Measurements from ENCODE around the gene CORO1C.

CORO1C gene

DNA sequence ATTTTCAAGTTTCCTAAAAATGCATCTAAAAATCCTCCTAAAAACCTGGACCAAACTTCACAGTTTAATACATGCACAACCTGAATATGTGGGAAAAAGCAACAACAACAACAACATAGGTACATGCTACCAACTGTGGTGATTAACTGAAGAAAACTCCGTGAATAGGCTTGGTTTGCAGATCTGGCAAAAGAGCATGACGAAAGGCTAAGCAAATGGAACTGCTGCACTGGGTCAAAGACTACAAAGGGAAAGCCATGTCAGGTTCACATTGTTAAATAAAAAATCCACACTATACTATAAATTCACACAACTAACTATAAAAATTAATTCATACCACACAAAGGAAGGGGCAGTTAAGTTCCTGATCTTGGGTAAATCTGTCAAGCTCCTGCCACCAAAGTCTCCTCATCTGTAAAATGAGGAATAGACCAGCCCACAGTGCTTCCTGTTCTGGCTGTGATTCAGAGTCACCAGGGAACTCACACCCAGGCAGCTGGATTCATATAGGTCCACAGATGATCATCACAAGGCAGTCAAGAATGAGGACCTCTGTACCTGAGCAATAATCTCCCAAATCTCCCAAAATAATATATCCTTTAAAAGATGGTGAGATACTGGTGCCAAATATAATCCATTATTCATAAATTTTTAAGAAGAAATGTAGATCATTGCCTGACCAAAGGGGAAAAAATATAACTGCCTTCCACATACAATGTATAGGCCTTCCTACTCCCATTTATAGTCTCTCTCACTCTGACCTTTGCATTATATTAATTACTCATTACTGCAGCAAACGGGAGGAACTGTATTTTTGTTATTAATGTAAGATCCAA, 7.0 kb downstream of the CORO1C start:
- DNase-seq (ENCODE audit: low read depth in 2 of 2): no peak

DNA sequence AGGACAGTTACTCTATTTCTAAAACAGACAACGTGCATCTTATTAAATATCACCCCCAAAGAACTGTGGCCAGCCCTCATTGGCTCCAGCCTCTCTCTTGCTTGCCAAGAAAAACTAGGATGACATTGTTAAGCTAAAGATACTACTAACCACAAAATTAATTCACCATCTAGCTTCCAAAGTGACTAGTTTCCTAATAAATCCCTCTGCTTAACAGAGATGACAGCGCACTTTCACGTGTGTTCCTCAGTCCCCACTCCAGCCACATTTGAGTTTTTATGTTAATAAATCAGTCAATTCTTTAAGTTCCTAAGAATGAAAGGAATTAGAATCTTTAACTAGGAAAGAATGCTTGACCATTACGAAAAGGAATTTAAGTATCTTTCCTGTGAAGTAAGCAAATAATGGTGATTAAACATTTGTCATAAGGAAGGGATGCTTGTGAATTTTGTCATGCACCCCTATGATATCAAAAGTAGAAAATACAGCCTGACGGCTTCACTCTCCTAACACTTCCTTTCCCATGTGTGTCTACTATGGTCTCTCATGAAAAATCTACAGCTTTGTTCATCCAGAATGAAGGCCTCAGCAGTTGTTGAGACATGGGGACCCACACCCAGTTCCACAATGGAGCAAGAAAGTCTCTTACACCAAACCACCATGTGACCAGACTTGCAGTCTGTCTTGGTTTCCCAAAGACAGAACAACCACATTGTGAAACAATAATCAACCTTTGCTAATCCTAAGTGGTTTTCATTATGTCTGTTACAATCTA, 8.1 kb downstream of the CORO1C start:
- DNase-seq (ENCODE audit: low read depth in 2 of 2): no peak

DNA sequence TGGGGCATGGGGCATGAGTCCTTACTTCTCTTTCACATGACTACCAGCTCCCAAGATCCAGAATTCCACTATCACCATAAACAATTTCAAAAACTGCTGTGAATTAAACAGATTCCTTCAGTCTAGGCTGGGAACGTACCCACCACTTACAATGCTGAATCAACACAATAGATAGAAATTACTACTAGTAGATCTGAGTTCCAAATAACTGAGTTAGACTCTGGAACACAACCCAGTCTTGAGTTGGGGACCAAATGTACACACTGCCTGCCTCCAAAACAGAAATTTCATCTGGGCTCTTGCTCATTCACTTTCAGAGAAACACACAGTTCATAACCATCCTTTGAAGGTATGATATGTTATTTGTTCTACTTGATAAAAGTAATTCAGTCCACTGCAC, 8.9 kb downstream of the CORO1C start:
- DNase-seq (ENCODE audit: low read depth in 2 of 2): no peak

DNA sequence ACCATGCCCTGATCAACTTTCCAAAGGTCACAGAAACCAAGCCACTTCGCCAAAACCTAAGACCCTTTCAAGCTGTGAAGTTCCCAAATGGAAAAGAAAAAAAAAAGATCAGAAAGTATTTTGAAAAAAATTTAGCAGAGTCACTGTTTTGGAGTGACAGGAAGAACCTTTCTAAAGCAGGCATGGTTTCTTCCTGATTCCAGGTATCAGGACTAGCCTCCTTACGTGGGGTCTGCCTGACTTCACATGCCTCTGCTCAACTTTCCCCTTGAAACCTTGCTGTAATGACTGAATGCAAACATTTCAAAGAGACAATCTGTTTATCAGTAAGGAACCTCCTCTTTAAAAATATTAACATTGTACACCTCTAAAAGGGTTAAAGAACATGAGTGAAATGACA, 9.5 kb downstream of the CORO1C start:
- no peak for DNase-seq (ENCODE audit: low read depth in 2 of 2)

DNA sequence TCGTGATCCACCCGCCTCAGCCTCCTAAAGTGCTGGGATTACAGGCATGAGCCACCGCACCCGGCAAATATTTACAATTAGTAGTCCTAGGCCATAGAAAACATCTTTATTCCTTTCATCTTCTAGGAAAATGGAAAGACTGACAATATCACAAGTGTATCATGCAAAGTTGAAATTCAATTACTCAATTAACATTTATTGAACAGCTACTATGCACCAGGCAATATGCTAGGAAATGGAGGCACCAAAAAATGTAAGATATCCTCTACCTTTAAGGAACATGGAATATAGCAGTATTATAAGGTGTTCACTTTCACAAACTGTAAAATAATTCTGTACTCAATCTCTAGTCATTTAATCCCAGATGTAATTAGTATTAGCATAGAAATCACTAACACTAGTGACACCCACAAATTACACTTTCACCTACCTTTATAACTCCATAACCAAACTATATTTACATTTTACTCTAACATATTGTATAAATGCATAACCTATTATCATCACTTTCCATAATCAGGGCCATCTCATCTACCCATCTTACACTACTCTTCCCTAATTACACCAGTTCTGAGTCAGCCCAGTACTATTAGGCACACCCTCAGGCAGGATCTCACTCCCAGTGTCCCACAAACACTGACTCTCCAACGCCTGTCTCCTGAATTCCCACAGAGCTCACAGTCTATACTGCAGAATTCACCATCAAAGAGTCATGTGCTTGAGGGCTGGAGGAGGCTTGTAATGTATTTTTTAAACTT, 10.4 kb downstream of the CORO1C start:
- DNase-seq (ENCODE audit: low read depth in 2 of 2): no peak

DNA sequence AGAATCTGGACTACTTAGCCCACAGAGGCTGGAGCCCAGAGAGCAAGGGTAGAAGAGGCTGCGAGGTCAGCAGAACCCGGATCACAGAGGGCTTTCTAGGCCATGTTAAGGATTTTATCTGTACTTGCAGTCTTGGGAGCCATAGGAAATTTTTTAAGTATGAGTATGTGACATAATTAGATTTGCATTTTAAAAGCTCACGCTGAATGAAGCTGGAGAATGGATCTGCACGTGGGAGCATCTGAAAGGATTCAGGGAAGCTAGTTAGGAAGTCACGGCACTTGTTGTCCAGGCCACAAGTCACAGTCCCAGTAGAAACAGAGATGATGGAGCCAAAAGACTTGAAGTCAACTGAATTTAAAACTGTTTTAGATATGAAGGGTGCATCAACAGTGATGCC, 14.1 kb downstream of the CORO1C start:
- DNase-seq (ENCODE audit: low read depth in 2 of 2): no peak

DNA sequence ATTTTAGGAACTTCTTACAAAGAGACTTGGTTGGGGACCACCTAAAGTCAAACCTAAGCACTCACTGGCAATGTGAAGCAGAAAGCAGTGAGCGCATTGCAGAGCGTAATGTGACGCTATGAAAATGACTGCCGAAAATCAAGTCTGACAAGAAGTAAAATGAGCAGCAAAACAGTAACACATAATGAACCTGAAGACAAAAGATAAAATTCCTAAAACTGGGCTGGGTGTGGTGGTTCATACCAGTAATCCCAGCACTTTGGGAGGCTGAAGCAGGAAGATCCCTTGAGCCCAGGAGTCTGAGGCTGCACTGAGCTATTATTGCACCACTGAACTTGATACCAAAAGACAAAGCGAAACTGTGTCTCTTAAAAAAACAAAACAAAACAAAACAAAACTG, 16.5 kb downstream of the CORO1C start:
- DNase-seq (ENCODE audit: low read depth in 2 of 2): no peak

DNA sequence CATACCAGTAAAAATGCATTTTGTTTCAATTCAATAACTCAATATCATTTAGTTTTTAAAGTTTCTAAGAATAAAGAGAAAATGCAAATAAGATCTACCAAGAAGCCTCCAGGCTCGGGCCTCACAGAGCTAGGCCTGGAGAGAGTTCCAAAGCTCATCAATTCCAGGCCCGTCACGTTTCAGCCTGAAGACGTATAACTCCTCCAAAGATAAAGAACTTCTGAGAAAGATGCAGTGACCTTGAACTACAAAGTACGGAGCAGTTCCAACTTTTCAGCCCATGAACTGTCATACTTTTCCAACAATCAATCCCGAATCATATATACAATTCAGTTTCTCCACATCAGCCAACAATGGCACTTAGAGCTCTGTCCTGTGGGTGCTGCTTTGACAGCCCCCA, 17.8 kb downstream of the CORO1C start:
- no peak for DNase-seq (ENCODE audit: low read depth in 2 of 2)

DNA sequence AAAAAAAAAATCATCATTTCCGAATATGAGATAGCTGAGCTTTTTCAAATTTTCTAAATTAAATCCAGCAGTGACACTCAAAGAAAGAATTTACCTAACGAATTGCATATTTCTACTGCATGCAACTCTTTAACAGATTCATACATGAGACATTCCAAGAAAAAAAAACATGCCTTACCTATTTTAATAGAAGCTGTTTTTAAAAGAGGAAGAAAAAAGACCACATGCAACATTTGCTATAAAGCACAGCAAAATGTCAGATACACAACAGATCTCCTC, 18.5 kb downstream of the CORO1C start:
- DNase-seq (ENCODE audit: low read depth in 2 of 2): no peak

DNA sequence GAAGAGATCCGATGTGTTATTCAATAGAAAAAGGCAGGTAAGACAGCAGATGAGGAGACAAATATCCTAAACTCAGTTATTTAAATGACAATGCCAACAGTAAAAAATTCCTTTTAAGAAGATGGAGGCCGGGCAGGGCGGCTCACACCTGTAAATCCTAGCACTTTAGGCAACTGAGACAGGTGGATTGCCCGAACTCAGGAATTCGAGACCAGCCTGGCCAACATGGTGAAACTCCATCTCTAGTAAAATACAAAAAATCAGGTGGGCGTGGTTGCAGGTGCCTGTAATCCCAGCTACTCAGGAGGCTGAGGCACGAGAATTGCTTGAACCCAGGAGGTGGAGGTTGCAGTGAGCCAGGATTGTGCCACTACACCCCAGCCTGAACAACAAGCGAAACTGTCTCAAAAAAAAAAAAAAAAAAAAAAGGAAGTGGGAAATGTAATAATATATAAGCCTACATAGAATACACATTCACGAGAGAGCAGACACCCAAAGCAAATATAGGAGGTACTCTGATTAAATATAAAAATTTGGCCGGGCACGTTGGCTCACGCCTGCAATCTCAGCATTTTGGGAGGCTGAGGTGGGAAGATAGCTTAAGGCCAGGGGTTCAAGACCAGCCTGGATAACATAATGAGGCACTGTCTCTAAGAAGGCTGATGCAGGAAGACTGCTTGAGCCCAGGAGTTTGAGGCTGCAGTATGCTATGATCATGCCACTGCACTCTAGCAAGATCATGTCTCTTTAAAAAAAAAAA, 19.0 kb downstream of the CORO1C start:
- DNase-seq (ENCODE audit: low read depth in 2 of 2): no peak

DNA sequence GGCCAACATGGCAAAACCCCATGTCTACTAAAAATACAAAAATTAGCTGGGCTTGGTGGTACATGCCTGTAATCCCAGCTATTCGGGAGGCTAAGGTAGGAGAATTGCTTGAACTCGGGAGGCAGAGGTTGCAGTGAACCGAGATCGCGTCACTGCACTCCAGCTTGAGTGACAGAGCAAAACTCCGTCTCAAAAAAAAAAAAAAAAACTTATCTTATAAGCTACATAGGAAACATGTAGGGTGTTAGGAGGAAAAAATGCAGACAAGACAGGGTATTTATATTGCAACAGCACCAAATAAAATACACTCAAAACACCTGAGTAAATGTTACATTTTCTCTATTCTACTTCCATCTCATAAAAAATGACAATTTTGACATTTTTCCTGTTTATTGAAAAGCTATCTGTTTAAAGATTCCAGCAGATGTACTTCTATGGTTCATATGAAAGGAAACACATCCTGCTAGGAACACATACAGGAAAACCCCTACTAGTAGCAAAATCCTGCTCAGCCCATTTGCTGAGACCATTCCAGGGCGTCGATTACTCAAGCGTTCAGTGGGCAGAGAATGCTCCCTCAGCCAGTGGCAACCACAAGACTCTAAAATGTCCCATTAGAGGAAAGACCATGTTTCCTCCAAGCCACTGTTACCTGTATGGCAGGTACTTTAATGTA, 19.7 kb downstream of the CORO1C start:
- no peak for DNase-seq (ENCODE audit: low read depth in 2 of 2)

DNA sequence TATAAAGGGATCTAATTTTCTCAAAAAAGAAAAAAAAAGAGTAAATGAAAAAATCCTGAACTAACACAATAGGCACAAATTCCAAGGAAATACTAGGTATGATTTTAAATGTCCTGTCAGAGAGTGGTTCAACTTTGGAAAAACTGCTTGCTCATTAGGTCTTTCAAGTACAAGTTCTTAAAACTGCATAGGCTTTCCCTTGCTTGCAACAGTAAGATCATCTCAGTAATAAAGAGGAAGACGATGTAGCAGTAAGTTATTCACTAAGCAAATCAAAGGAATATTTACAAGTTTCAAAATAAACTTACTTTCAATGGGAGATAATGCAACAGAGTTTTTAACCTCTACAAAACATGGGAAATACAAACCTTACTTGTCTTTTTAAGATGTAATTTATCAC, 21.6 kb downstream of the CORO1C start:
- DNase-seq (ENCODE audit: low read depth in 2 of 2): no peak

DNA sequence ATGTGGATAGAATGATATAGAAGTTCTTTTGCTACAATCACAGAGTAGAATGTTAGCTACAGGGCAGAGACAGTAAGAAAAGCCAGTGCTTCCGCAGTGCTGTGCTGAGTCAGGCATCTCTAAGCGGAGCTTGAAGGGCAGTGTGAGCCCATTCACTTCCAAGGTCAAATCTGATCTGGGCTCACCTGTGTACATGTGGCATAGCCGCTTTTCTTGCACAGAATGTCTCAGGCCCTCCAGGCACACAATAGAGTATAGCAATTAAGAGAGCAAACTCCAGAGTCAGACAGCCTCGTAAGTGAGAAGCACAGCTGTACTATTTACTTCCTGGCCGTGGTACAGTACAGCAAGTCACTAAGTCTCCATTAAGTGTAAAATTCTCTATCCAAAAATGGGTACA, 26.8 kb downstream of the CORO1C start:
- DNase-seq (ENCODE audit: low read depth in 2 of 2): no peak

DNA sequence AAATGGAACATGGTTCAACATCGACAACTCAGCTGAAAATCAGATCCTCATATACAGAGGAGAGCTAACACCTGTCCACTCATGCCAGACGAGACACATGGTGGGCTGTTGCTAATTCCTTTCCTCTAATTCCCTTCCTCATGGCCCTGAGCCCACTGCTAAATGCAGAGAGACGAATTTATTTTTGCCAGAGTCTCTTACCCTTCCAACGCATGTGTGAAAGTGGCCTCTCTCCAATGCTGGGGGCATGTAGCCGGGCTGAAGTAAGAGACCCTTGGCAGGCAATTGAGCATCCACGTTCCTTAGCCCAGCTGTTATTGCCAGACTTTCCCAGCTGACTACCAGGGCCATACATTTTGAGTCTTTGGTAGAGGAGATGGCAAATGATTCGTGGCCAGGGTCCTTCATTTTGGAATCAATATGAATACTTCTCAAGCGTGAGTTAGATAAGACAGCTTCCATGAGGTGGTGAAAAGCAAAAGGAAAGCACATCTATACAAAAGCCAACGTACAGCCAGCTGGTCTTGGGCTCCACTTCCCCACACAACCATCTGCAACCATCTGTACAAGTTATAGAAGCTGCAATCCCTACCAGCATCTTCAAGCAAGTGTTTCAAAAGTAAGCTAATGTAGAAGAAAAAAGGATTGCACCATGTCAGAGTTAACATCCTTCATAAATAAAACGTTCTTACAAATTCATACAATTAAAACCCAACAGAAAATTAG, 28.6 kb downstream of the CORO1C start:
- no peak for DNase-seq (ENCODE audit: low read depth in 2 of 2)

DNA sequence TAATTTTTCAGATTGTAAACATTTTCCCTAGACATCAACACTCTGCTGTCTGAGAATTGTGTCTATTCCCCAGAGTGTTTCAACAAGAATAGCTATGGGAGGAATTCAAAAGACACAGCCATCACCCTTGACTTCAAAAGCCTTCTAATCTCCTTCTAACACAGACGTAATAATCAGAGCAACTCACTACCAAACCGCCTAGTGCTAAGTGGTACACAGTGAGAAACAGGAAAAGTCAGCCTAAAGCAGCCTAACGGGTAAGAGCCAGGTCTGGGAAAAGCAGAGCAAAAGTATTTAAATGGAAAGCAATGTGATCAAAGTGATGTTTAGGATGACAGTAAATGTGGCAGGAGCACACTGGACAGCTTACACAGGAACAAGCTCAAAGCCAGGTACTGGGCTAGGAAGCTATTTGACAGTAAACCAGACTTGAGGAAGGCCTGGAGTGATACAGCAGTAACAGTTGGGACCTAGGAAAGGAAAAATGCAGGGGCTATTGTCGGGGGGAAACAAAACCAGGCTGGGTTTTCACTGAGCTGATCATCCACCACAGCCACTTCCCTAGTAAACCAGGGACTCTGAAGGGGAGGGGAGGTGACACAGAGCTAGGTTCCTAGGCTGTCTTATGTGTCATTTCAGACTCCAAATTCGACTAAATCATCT, 29.4 kb downstream of the CORO1C start:
- no peak for DNase-seq (ENCODE audit: low read depth in 2 of 2)

DNA sequence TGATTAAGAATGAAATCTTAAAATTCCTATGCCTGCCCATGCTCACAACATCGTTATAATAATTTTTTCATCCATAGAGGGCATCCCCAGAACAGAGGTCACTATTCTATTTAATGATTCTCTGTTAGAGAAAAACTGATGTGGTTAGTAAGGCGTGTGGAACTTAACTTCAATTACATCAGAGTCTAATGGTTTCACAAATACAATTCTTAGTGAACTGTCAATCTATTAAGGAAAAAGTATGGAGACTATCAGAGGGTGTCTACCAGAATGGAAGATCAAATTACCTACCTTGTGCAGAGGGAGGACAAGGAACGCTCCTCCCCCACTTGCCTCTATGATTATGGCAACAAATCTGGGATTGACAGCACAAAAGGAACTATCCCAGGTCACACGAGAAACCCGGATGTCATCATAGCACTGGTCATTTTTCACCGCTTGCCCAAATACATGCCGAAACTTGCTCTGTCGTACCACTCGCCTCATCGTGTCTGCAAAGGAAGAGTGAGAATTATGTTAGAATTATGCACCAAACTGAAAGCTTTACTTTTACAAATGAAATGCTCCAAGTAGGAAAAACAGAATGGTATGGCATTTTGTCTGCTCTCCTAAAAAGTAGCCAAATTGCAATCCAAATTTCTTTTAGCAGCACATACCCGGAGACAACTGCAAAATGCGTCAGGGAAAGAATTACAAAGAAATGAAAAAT, 30.3 kb downstream of the CORO1C start:
- DNase-seq (ENCODE audit: low read depth in 2 of 2): no peak

DNA sequence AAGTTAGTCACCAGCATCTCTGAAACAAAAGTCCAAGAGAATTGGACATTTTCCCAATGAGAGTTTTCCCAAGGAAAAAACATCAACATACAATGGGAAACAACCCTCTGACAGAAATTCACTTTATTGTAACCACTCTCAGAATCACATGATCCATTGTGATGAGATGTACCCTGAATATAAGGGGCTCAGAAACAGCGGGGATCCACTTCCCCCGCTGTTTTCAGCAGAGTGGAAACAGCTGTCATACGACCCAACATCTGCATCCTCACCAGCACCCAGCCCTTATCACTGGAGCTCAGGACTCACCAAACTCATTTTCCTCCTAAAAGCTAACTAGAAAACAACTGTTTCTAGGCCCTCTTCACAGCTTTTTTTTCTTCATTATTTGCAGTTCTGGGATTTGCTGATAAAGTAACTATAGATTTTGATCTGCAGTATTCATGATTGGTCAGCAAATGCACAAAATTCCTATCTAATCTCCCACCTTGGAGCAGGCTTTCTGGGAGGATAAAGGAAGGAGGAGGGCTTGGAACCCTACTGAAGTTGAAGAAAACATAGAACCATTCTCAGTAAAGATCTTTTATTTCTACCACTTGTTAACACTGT, 31.3 kb downstream of the CORO1C start:
- no peak for DNase-seq (ENCODE audit: low read depth in 2 of 2)

DNA sequence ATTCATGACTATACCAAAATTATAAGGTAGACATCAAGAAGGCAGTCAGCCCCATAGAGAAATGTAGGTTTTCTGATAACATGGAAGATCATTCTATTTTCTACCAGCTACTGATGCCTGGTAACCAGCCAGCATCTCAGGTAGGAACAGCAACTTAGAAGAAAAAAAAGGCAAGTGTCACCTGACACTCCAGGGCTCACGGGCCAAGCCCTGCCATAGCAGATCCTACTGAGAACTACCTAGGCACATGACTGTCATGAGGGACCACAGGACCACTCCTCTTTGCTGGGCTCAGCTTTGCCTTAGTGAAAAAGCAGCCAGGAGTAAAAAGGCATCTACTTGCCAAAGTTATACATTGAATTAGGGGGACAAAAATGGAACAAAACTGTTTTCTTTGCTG, 33.4 kb downstream of the CORO1C start:
- DNase-seq (ENCODE audit: low read depth in 2 of 2): no peak

DNA sequence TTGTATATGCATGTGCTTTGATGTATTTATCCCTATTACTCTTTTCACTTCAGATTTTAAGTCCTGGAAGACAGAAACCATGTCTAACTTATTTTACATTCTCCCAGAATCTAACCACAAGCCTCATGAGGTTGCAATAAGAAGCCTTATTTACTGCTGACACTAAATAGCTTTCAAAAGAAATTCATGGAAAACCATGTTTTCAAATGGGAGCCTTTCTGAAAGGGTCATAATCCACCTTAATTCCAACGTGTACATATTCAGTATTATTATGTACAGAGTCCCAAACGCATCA, 34.4 kb downstream of the CORO1C start:
- no peak for DNase-seq (ENCODE audit: low read depth in 2 of 2)
